Measurements from ENCODE around the gene SMPX. TPM values are rescaled to one million over a fixed set of nuclear protein-coding genes. Genes with fewer than 3 reads are reported as not detected.

The SMPX gene
- polyA plus RNA-seq, 1 donor (not counting 4 experiments of a cell fraction or from before 2014, with no cell fraction given): not detected

DNA sequence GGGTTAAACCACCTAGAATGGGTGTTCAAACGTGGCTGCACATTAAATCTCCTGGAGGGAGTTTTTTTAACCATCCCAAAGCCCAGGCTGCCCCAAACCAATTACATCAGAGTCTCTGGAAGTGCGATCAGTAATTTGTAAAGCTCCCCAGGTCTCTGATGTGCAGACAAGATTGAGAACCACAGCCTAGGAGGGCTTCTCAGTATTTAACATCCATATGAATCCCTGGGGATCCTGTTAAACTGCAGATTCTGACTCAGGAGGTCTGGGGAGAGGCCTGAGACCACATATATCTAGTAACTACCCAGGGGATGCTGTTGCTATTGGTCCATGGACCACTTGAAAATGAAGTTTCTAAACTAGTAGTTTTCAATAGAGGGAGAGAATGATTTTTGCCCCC lies 42.6 kb downstream of the SMPX start:
- no peak overlapping the region for H2AFZ ChIP-seq (ENCODE audit: control insufficient read depth, low read length)
- no peaks in the 10 kb centered on the region for H3K4me1 ChIP-seq (ENCODE audit: control insufficient read depth, extremely low read depth, insufficient read depth, low read length)
- no peaks in the 10 kb centered on the region for H3K36me3 ChIP-seq (ENCODE audit: control insufficient read depth in 2 of 2, extremely low read depth in 1 of 2, insufficient read depth in 2 of 2, low read length in 2 of 2)
- FAIRE-seq (no peak), DNase-seq (ENCODE audit: low read depth, low spot score) (no peak)
- H3K27me3 ChIP-seq (ENCODE audit: control insufficient read depth, extremely low read depth, insufficient read depth, low read length): no peaks in the 10 kb centered on the region
- H3K9ac ChIP-seq (ENCODE audit: control insufficient read depth, extremely low read depth, insufficient read depth, low read length): no peak overlapping the region
- dilution Hi-C loops (cut with MboI; ENCODE audit: extremely low pct_ligation_motif_present, low sequenced_read_pairs): no loop called here
- H4K20me1 ChIP-seq (ENCODE audit: control insufficient read depth, extremely low read depth, insufficient read depth, low read length): no peaks in the 10 kb centered on the region
- no peak overlapping the region for H3K4me2 ChIP-seq (ENCODE audit: control insufficient read depth, extremely low read depth, insufficient read depth, low read depth, low read length)
- no peak overlapping the region for H3K4me3 ChIP-seq (ENCODE audit: control insufficient read depth in 2 of 3, extremely low read depth in 1 of 3, insufficient read depth in 2 of 3, low read depth in 1 of 3, low read length in 3 of 3)
- H3K27ac ChIP-seq (ENCODE audit: control insufficient read depth, insufficient read depth, low read length): no peak overlapping the region
- no peaks in the 10 kb centered on the region for H3K9me1 ChIP-seq (ENCODE audit: control insufficient read depth, extremely low read depth, insufficient read depth, low read length)
- no peaks in the 10 kb centered on the region for H3K9me3 ChIP-seq (ENCODE audit: control insufficient read depth, low read depth, low read length)
- no peaks in the 10 kb centered on the region for H3K79me2 ChIP-seq (ENCODE audit: control insufficient read depth, insufficient read depth, low read length)
- TF ChIP-seq, protein P1, sequence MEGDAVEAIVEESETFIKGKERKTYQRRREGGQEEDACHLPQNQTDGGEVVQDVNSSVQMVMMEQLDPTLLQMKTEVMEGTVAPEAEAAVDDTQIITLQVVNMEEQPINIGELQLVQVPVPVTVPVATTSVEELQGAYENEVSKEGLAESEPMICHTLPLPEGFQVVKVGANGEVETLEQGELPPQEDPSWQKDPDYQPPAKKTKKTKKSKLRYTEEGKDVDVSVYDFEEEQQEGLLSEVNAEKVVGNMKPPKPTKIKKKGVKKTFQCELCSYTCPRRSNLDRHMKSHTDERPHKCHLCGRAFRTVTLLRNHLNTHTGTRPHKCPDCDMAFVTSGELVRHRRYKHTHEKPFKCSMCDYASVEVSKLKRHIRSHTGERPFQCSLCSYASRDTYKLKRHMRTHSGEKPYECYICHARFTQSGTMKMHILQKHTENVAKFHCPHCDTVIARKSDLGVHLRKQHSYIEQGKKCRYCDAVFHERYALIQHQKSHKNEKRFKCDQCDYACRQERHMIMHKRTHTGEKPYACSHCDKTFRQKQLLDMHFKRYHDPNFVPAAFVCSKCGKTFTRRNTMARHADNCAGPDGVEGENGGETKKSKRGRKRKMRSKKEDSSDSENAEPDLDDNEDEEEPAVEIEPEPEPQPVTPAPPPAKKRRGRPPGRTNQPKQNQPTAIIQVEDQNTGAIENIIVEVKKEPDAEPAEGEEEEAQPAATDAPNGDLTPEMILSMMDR (optimal IDR thresholded peaks at IDR 0.05 in 1 of 3, IDR thresholded peaks at IDR 0.05 in 1 of 3, conservative IDR thresholded peaks at IDR 0.05 in 1 of 3; ENCODE audit: extremely low read depth in 1 of 3, insufficient read depth in 2 of 3, low read length in 3 of 3): no peak
- TF ChIP-seq EZH2 (IDR thresholded peaks at IDR 0.05; ENCODE audit: low read length): no peak

DNA sequence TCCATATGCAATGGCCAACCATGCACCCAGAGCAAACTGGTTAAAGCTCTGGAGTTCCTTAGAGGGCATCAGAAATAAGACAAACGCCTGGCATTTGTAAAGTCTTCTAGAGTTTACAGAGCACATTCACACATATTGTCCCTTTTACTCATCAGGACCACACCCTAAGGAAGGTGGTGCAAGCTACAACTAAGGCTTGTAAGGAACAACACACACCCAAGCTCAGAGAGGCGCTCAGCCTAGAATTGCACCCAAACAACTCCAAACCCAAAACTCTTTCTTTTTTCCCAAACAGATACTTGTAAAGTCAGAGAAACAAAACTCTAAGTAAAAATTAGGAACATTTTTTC lies 46.1 kb downstream of the SMPX start:
- no peak for TF ChIP-seq EZH2 (IDR thresholded peaks at IDR 0.05; ENCODE audit: low read length)
- TF ChIP-seq, protein P1 (optimal IDR thresholded peaks at IDR 0.05 in 1 of 3, IDR thresholded peaks at IDR 0.05 in 1 of 3, conservative IDR thresholded peaks at IDR 0.05 in 1 of 3; ENCODE audit: extremely low read depth in 1 of 3, insufficient read depth in 2 of 3, low read length in 3 of 3): no peak
- no peaks in the 10 kb centered on the region for H3K9me3 ChIP-seq (ENCODE audit: control insufficient read depth, low read depth, low read length)
- H2AFZ ChIP-seq (ENCODE audit: control insufficient read depth, low read length): no peak overlapping the region
- no peak overlapping the region for H3K9ac ChIP-seq (ENCODE audit: control insufficient read depth, extremely low read depth, insufficient read depth, low read length)
- H3K4me1 ChIP-seq (ENCODE audit: control insufficient read depth, extremely low read depth, insufficient read depth, low read length): no peaks in the 10 kb centered on the region
- no peaks in the 10 kb centered on the region for H3K27me3 ChIP-seq (ENCODE audit: control insufficient read depth, extremely low read depth, insufficient read depth, low read length)
- H4K20me1 ChIP-seq (ENCODE audit: control insufficient read depth, extremely low read depth, insufficient read depth, low read length): no peaks in the 10 kb centered on the region
- H3K79me2 ChIP-seq (ENCODE audit: control insufficient read depth, insufficient read depth, low read length): no peaks in the 10 kb centered on the region
- dilution Hi-C loops (cut with MboI; ENCODE audit: extremely low pct_ligation_motif_present, low sequenced_read_pairs): no loop called here
- DNase-seq (ENCODE audit: low read depth, low spot score) (no peak), FAIRE-seq (no peak)
- H3K36me3 ChIP-seq (ENCODE audit: control insufficient read depth in 2 of 2, extremely low read depth in 1 of 2, insufficient read depth in 2 of 2, low read length in 2 of 2): no peaks in the 10 kb centered on the region
- no peak overlapping the region for H3K4me3 ChIP-seq (ENCODE audit: control insufficient read depth in 2 of 3, extremely low read depth in 1 of 3, insufficient read depth in 2 of 3, low read depth in 1 of 3, low read length in 3 of 3)
- H3K4me2 ChIP-seq (ENCODE audit: control insufficient read depth, extremely low read depth, insufficient read depth, low read depth, low read length): no peak overlapping the region
- H3K27ac ChIP-seq (ENCODE audit: control insufficient read depth, insufficient read depth, low read length): no peak overlapping the region
- no peaks in the 10 kb centered on the region for H3K9me1 ChIP-seq (ENCODE audit: control insufficient read depth, extremely low read depth, insufficient read depth, low read length)
